Smooth muscle cell (in vitro differentiated cells): ENCODE results near the gene ADGRV1. TPM values are rescaled to one million over a fixed set of nuclear protein-coding genes. Genes with fewer than 3 reads are reported as not detected.

Experiments used
- DNase-seq: peaks from one replicate; lab custom pipeline; 2025; ENCODE audit not compliant: unreplicated experiment; lab: John Stamatoyannopoulos, UW
- H2AFZ ChIP-seq: fragments of 200-600 bp; sonication (generic); 2 replicates; pipeline ENCODE4 v1.6.0; 2016; ENCODE audit warnings: antibody characterized with exemption, low read depth, mild to moderate bottlenecking
- H3F3A ChIP-seq: fragments of 200-600 bp; sonication (generic); 2 replicates; pipeline ENCODE4 v1.6.0; 2017; ENCODE audit warnings: antibody characterized with exemption, low read depth
- H3K27ac ChIP-seq: fragments of 200-600 bp; sonication (generic); 2 replicates; pipeline ENCODE4 v1.5.1; 2016; ENCODE audit warnings: low read depth, mild to moderate bottlenecking
- H3K27me3 ChIP-seq: fragments of 200-600 bp; sonication (generic); 2 replicates; pipeline ENCODE4 v1.6.1; 2016; ENCODE audit warnings: low read depth, mild to moderate bottlenecking
- H3K36me3 ChIP-seq: fragments of 200-600 bp; sonication (generic); 2 replicates; pipeline ENCODE4 v1.5.1; 2016; ENCODE audit warnings: low read depth
- H3K4me1 ChIP-seq: fragments of 200-600 bp; sonication (generic); 2 replicates; pipeline ENCODE4 v1.5.1; 2016; ENCODE audit warnings: low read depth
- H3K4me2 ChIP-seq: fragments of 200-600 bp; sonication (generic); 2 replicates; pipeline ENCODE4 v1.6.0; 2016; ENCODE audit warnings: mild to moderate bottlenecking
- H3K4me3 ChIP-seq: fragments of 200-600 bp; sonication (generic); 2 replicates; pipeline ENCODE4 v1.5.1; 2016; ENCODE audit warnings: mild to moderate bottlenecking
- H3K79me2 ChIP-seq: fragments of 200-600 bp; sonication (generic); 2 replicates; pipeline ENCODE4 v1.6.0; 2016; ENCODE audit warnings: low read depth, mild to moderate bottlenecking
- H3K9ac ChIP-seq: fragments of 200-600 bp; sonication (generic); 2 replicates; pipeline ENCODE4 v1.6.0; 2016; ENCODE audit warnings: low read depth
- H3K9me3 ChIP-seq: fragments of 200-600 bp; sonication (generic); replicated peaks from 2 replicates; pipeline ENCODE4 v1.5.1; 2016; ENCODE audit warnings: low read depth
- H4K20me1 ChIP-seq: fragments of 200-600 bp; sonication (generic); 2 replicates; pipeline ENCODE4 v1.6.0; 2016; ENCODE audit warnings: low read depth
- WGBS: methylation state at CpG from one replicate; pipeline ENCODE4 v1.1.7; 2016; ENCODE audit warnings: low lambda C conversion rate; 5-methylcytosine and 5-hydroxymethylcytosine counted together
- polyA plus RNA-seq: library from polyadenylated mRNA; unstranded; fragments of >200 nt; fragmentation: Nextera tagmentation; extraction: Ambion mirVana; gene quantifications from 2 replicates; pipeline ENCODE4 v1.2.1, GENCODE V29; 2016
- total RNA-seq: library from RNA; depleted of rRNA; stranded (reverse); fragments of >200 nt; gene quantifications from 2 replicates; pipeline ENCODE4 v1.2.3, GENCODE V29; 2014
- TF ChIP-seq, protein P1 (sequence below): fragments of 200-600 bp; sonication (generic); IDR thresholded peaks from 2 replicates; pipeline ENCODE4 v1.5.1; 2017; ENCODE audit warnings: borderline replicate concordance, mild to moderate bottlenecking, antibody characterized with exemption; ENCODE audit not compliant: insufficient read depth, poor library complexity, severe bottlenecking

The ADGRV1 gene
- total and polyA plus RNA-seq, 2 experiments from 2014 or later = 16.8 to 17.7 TPM

DNA sequence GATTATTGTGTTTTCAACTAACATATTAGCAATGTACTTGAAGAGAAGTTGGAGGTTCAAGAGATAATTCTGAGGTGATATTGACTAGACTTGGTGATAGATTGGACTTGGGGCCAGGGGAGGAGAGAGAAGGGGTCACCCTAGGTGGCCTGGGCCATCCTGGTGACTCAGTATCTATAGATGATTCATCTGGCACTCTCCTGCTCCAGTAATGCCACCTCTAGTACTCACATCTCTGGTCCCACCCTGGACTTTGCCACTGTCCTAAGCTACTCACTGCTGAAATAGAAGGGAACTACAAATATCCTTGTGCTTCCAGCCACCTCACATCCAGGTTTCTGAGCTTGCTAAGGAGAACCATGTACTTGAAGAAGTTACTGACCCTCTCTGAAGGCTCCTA lies 574.6 kb downstream of the ADGRV1 start:
- TF ChIP-seq, protein P1, sequence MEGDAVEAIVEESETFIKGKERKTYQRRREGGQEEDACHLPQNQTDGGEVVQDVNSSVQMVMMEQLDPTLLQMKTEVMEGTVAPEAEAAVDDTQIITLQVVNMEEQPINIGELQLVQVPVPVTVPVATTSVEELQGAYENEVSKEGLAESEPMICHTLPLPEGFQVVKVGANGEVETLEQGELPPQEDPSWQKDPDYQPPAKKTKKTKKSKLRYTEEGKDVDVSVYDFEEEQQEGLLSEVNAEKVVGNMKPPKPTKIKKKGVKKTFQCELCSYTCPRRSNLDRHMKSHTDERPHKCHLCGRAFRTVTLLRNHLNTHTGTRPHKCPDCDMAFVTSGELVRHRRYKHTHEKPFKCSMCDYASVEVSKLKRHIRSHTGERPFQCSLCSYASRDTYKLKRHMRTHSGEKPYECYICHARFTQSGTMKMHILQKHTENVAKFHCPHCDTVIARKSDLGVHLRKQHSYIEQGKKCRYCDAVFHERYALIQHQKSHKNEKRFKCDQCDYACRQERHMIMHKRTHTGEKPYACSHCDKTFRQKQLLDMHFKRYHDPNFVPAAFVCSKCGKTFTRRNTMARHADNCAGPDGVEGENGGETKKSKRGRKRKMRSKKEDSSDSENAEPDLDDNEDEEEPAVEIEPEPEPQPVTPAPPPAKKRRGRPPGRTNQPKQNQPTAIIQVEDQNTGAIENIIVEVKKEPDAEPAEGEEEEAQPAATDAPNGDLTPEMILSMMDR = no peak
- Histone ChIP-seq H3K9ac (no peak overlapping the region), H3K27ac (no peak overlapping the region), H3K27me3 (no peaks in the 10 kb centered on the region), H3F3A (peaks cover 3% of the 10 kb centered on the region), H3K9me3 (no peaks in the 10 kb centered on the region), H3K4me1 (peaks cover 14% of the 10 kb centered on the region), H3K4me3 (no peak overlapping the region), H3K4me2 (no peak overlapping the region), H3K36me3 (no peaks in the 10 kb centered on the region), H3K79me2 (no peaks in the 10 kb centered on the region), H4K20me1 (no peaks in the 10 kb centered on the region), H2AFZ (no peak overlapping the region)
- no peak for DNase-seq

DNA sequence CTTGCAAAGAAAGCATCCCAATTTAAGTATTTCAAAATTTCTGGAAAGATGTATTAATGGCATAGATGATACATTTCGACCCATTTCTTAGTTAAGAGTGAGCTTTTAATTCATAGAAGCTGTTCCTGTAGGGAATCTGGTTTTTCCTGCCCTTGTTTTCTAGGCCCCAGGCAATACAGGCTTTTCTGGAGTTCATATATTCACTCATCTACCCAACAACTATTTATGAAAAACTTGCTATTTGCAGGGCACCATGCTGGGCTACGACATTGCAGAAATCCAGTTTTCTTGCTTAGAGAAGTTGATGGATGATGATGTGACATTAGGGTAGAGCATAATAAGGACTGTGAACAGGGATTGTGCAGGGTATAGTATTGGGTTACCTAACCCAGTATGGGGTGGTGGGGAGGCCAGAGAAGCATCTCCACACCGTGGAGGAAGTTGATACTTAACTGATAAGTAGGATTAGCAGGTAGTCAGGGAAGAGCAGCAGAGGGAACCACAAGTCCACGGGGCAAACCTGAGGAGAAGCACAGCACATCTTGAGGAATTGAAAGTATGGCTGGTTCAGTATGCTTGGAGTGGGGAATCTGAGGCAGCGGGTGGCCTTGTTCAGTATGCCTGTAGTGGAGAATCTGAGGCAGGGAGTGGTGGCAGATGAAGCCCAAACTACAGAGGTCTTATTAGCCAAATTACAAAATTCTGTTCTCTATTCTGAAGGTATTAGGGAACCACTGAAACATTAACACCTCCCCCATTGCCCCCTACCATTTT lies 577.1 kb downstream of the ADGRV1 start:
- WGBS = 66% methylated on average over 5 of the region's 5 CpGs
- H3K4me2 ChIP-seq = no peak overlapping the region

DNA sequence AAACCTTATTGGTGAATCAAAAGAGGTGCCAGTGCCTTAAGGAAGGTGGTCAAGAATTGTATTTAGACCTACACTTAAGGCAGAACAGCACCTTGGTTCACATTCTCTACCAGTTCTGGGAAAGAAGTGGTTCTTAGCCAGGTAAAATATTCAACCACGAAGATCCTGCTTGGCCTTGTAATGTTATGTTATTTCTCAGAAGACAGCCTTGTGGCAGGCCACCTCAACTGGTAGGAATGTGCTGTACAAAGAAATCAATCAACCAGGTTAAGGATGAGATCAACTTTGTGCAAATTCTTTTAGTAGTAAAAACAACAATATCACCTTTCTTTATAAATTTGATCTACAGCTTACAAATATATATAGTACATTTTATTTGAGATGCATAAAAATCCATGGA lies 577.7 kb downstream of the ADGRV1 start:
- Histone ChIP-seq H3K27ac (peak overlapping the region; percentile 59), H3K9ac (no peak overlapping the region), H4K20me1 (no peaks in the 10 kb centered on the region), H3K27me3 (no peaks in the 10 kb centered on the region), H3K36me3 (no peaks in the 10 kb centered on the region), H3K79me2 (no peaks in the 10 kb centered on the region), H3F3A (no peaks in the 10 kb centered on the region), H3K4me3 (no peak overlapping the region), H3K4me2 (no peak overlapping the region), H3K9me3 (no peaks in the 10 kb centered on the region), H3K4me1 (peaks cover 16% of the 10 kb centered on the region), H2AFZ (no peak overlapping the region)
- 50% methylated on average over 1 of the region's 1 CpG for WGBS
- no peak for DNase-seq
- TF ChIP-seq, protein P1 = no peak

More for the DNA sequence above, 577.1 kb downstream of the ADGRV1 start:
- Histone ChIP-seq H3K27me3 (no peaks in the 10 kb centered on the region), H4K20me1 (no peaks in the 10 kb centered on the region), H3K79me2 (no peaks in the 10 kb centered on the region), H3K4me3 (no peak overlapping the region), H2AFZ (no peak overlapping the region), H3K9me3 (no peaks in the 10 kb centered on the region), H3K36me3 (no peaks in the 10 kb centered on the region), H3K27ac (peak overlapping the region; percentile 59), H3F3A (no peaks in the 10 kb centered on the region), H3K4me1 (peaks cover 12% of the 10 kb centered on the region), H3K9ac (no peak overlapping the region)
- TF ChIP-seq, protein P1 = no peak
- no peak for DNase-seq

DNA sequence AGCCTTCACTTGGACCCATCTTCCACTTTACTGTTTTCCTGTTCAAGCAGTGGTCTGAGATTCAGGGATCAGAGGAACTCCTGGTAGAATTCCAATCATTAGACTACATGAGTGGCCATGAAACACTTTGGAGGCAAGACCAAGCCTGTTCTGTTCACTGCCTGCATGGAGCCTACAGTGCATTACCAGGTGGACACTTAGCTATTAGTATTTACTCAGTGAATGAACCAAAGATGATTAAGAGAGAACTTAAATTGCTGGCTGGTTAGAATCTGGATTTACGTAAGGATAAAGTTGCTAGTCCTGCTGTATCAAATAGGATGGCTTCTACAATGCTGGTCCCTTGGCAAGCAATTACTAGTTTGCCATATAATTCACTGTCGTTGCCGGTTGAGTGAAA lies 579.0 kb downstream of the ADGRV1 start:
- Histone ChIP-seq H3K36me3 (no peaks in the 10 kb centered on the region), H3K79me2 (no peaks in the 10 kb centered on the region), H3K4me1 (peaks cover 21% of the 10 kb centered on the region), H3F3A (no peaks in the 10 kb centered on the region), H3K27me3 (no peaks in the 10 kb centered on the region), H2AFZ (no peak overlapping the region), H3K4me2 (no peak overlapping the region), H4K20me1 (no peaks in the 10 kb centered on the region), H3K27ac (no peak overlapping the region), H3K9me3 (no peaks in the 10 kb centered on the region), H3K4me3 (no peak overlapping the region), H3K9ac (no peak overlapping the region)
- DNase-seq = no peak
- 95% methylated on average over 3 of the region's 3 CpGs for WGBS
- TF ChIP-seq, protein P1 = no peak
